Measurements from ENCODE around the gene ATXN2.

GRCh38 chr12:111488798-111489197 lies 110.3 kb downstream of the ATXN2 start:
- TF ChIP-seq CTCF (IDR thresholded peaks at IDR 0.05): no peak
- TF ChIP-seq POLR2A (IDR thresholded peaks at IDR 0.05): no peak

Data from breast epithelium (tissue), 3 donors.